NB4 (cell line): ENCODE results near the gene PHC3.

Experiments
- DNase-seq: peaks from one replicate; pipeline ENCODE4 v3.0.0; 2010; ENCODE audit warnings: low read depth
- H3K4me3 ChIP-seq: one replicate; pipeline ENCODE4 v1.5.1; 2011; ENCODE audit warnings: mild to moderate bottlenecking, low read depth, low read length, moderate library complexity
- CTCF ChIP-seq: IDR thresholded peaks from one replicate; pipeline ENCODE4 v1.5.1; 2012; ENCODE audit warnings: low read depth, low read length
- MAX ChIP-seq: IDR thresholded peaks from 2 replicates; pipeline ENCODE4 v1.6.1; 2011; ENCODE audit warnings: low read depth, low read length
- MYC ChIP-seq: IDR thresholded peaks from 2 replicates; pipeline ENCODE4 v1.6.1; 2011; ENCODE audit warnings: low read depth, low read length
- POLR2A ChIP-seq: IDR thresholded peaks from 2 replicates; pipeline ENCODE4 v1.6.1; 2011; ENCODE audit warnings: mild to moderate bottlenecking; ENCODE audit not compliant: insufficient read length; ENCODE audit errors: extremely low read depth

The PHC3 gene

GRCh38 chr3:170171563-170171962, 10.0 kb downstream of the PHC3 start:
- DNase-seq, result no peak
- no peak overlapping the region for H3K4me3 ChIP-seq
- TF ChIP-seq CTCF (no peak), MYC (no peak), POLR2A (no peak), MAX (no peak)

GRCh38 chr3:170164717-170165116, 16.8 kb downstream of the PHC3 start:
- TF ChIP-seq CTCF (no peak), MYC (no peak), POLR2A (no peak), MAX (no peak)
- no peak for DNase-seq
- no peak overlapping the region for H3K4me3 ChIP-seq

- no peak for DNase-seq
- no peak for TF ChIP-seq POLR2A
- TF ChIP-seq CTCF, result no peak
- TF ChIP-seq MAX, result no peak
- TF ChIP-seq MYC, result no peak
- no peak overlapping the region for H3K4me3 ChIP-seq
Observed at GRCh38 chr3:170163956-170164645, 17.4 kb downstream of the PHC3 start.

- TF ChIP-seq MAX, result no peak
- DNase-seq, result no peak
- H3K4me3 ChIP-seq, result no peak overlapping the region
Observed at GRCh38 chr3:170162630-170163029, 18.9 kb downstream of the PHC3 start.

GRCh38 chr3:170162052-170162451, 19.5 kb downstream of the PHC3 start:
- DNase-seq, result no peak
- TF ChIP-seq POLR2A (no peak), CTCF (no peak), MYC (no peak), MAX (no peak)
- H3K4me3 ChIP-seq, result no peak overlapping the region

- TF ChIP-seq POLR2A (no peak), CTCF (no peak), MAX (no peak), MYC (no peak)
- no peak for DNase-seq
- H3K4me3 ChIP-seq, result no peak overlapping the region
Observed at GRCh38 chr3:170159933-170160332, 21.6 kb downstream of the PHC3 start.
